ENCODE results near the gene EBNA1BP2. TPM values are rescaled to one million over a fixed set of nuclear protein-coding genes. Genes with fewer than 3 reads are reported as not detected.

The EBNA1BP2 gene
- total RNA-seq, 2 experiments from 2014 or later = 14.8 to 15.1 TPM

GRCh38 chr1:43147625-43148327 lies 24.3 kb downstream of the EBNA1BP2 start:
- ChIA-PET CTCF (no interaction called here), POLR2A (no interaction called here)
- Mint-ChIP-seq H3K4me1 (ENCODE audit: low read depth) (peaks cover 10% of the 10 kb centered on the region), H3K27ac (no peak overlapping the region), H3K9me3 (no peaks in the 10 kb centered on the region), H3K27me3 (peaks cover 90% of the 10 kb centered on the region), H3K4me3 (no peak overlapping the region), H3K36me3 (ENCODE audit: low read depth) (no peaks in the 10 kb centered on the region)
- Histone ChIP-seq H3K27ac (ENCODE audit: low read depth in 1 of 2, low read length in 2 of 2) (no peak overlapping the region), H3K4me3 (ENCODE audit: low read length) (peak overlapping the region; percentile 7), H3K4me1 (ENCODE audit: insufficient read depth, low read length) (peaks cover 8% of the 10 kb centered on the region), H3K36me3 (ENCODE audit: insufficient read depth, low read length) (no peaks in the 10 kb centered on the region), H3K9me3 (ENCODE audit: control insufficient read depth in 1 of 2, insufficient read depth in 1 of 2, low read length in 2 of 2) (no peaks in the 10 kb centered on the region), H3K27me3 (ENCODE audit: control insufficient read depth in 1 of 2, insufficient read depth in 2 of 2, low read length in 2 of 2) (peaks cover 65 to 70% of the 10 kb centered on the region in 2 experiments)
- TF ChIP-seq CTCF (IDR thresholded peaks at IDR 0.05) = no peak
- intact Hi-C loops (cut with DNase I, micrococcal nuclease) = no loop called here
- DNase-seq (peak in 8 of 14 experiments; percentile 3 to 42 (median 24)), ATAC-seq (ENCODE audit: poor library complexity) (peak; percentile 39)

GRCh38 chr1:43144237-43144636 lies 27.9 kb downstream of the EBNA1BP2 start:
- Mint-ChIP-seq H3K27ac (no peak overlapping the region), H3K36me3 (ENCODE audit: low read depth) (no peaks in the 10 kb centered on the region), H3K27me3 (peaks cover 79% of the 10 kb centered on the region), H3K4me1 (ENCODE audit: low read depth) (peaks cover 10% of the 10 kb centered on the region), H3K4me3 (no peak overlapping the region), H3K9me3 (no peaks in the 10 kb centered on the region)
- intact Hi-C loops (cut with DNase I, micrococcal nuclease) = no loop called here
- DNase-seq = no peak
- H3K36me3 ChIP-seq (ENCODE audit: insufficient read depth, low read length) = no peaks in the 10 kb centered on the region
- peaks cover 42 to 59% of the 10 kb centered on the region in 2 experiments for H3K27me3 ChIP-seq (ENCODE audit: control insufficient read depth in 1 of 2, insufficient read depth in 2 of 2, low read length in 2 of 2)
- no peak overlapping the region for H3K4me3 ChIP-seq (ENCODE audit: low read length)
- H3K4me1 ChIP-seq (ENCODE audit: insufficient read depth, low read length) = peaks cover 8% of the 10 kb centered on the region
- peaks cover 0 to 4% of the 10 kb centered on the region in 2 experiments for H3K9me3 ChIP-seq (ENCODE audit: control insufficient read depth in 1 of 2, insufficient read depth in 1 of 2, low read length in 2 of 2)
- ChIA-PET POLR2A (no interaction called here), CTCF (no interaction called here)
- H3K27ac ChIP-seq (ENCODE audit: low read depth in 1 of 2, low read length in 2 of 2) = no peak overlapping the region
- ATAC-seq (ENCODE audit: poor library complexity) = no peak
- no peak for TF ChIP-seq CTCF (IDR thresholded peaks at IDR 0.05)

- ATAC-seq (ENCODE audit: poor library complexity) (no peak), DNase-seq (no peak)
- Mint-ChIP-seq H3K27me3 (peaks cover 71% of the 10 kb centered on the region), H3K27ac (no peak overlapping the region), H3K4me3 (no peak overlapping the region), H3K36me3 (ENCODE audit: low read depth) (no peaks in the 10 kb centered on the region), H3K9me3 (no peaks in the 10 kb centered on the region), H3K4me1 (ENCODE audit: low read depth) (peaks cover 2% of the 10 kb centered on the region)
- peaks cover 35 to 52% of the 10 kb centered on the region in 2 experiments for H3K27me3 ChIP-seq (ENCODE audit: control insufficient read depth in 1 of 2, insufficient read depth in 2 of 2, low read length in 2 of 2)
- POLR2A ChIA-PET = no interaction called here
- TF ChIP-seq CTCF (IDR thresholded peaks at IDR 0.05) = no peak
- no peaks in the 10 kb centered on the region for H3K36me3 ChIP-seq (ENCODE audit: insufficient read depth, low read length)
- H3K27ac ChIP-seq (ENCODE audit: low read depth in 1 of 2, low read length in 2 of 2) = no peak overlapping the region
- H3K4me1 ChIP-seq (ENCODE audit: insufficient read depth, low read length) = peaks cover 8% of the 10 kb centered on the region
- CTCF ChIA-PET = no interaction called here
- no peak overlapping the region for H3K4me3 ChIP-seq (ENCODE audit: low read length)
- H3K9me3 ChIP-seq (ENCODE audit: control insufficient read depth in 1 of 2, insufficient read depth in 1 of 2, low read length in 2 of 2) = peaks cover 0 to 4% of the 10 kb centered on the region in 2 experiments
- intact Hi-C loops (cut with DNase I, micrococcal nuclease) = no loop called here
Measured at GRCh38 chr1:43143441-43143888, 28.6 kb downstream of the EBNA1BP2 start.
